Ramos (cell line): ENCODE measurements around the gene ZNF236.

Source experiments
- in situ Hi-C: fragments of 300-500 bp; cut with MboI; formaldehyde crosslinking; loops from one replicate; pipeline ENCODE4 v1.14.3; 2022; ENCODE audit warnings: low sequenced_read_pairs; ENCODE audit not compliant: unreplicated experiment

The ZNF236 gene

GRCh38 chr18:76996429-76996828, 174.1 kb downstream of the ZNF236 start:
- in situ Hi-C loops = no loop called here

- in situ Hi-C loops = no loop called here
Measured at GRCh38 chr18:76997951-76998808, 175.8 kb downstream of the ZNF236 start.

DNA sequence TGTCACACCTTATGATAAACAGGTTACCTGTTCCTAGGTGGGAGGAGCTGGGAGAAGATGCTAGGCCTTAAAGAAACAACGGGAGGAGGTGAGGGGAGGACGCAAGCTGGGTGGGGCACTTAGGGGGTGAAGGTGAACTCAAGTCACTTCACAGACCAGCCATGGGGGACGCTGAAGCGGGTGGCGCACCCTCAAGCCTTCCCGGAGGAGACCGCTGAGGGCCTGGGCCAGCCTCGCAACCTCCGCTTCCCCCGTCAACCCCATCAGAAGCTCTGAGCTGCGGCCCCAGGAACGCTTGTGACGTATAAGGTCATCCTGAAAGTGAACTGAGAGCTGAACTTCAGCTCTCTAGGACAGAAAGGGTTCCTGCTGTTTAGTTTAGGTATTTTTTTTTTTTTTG, 176.7 kb downstream of the ZNF236 start:
- in situ Hi-C loops = no loop called here

DNA sequence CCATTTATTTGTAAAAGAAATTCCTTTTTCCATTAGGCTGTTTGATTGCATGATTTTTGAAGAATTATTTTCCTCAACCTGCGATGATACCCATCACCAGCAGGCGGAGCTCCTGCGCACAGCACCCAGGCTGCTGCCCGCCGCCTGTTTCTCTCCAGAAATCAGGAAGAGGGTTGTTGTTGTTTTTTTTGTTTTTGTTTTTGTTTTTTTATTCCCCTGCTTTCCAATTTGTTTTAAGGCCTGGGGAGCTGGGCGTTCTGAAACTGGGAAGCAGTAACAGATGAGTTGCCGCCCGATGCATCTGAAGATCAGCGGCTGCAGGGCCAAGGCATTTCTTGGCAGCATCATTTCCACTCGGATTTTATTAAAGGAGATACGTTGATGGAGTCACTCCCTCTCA, 178.2 kb downstream of the ZNF236 start:
- in situ Hi-C loops = no loop called here

DNA sequence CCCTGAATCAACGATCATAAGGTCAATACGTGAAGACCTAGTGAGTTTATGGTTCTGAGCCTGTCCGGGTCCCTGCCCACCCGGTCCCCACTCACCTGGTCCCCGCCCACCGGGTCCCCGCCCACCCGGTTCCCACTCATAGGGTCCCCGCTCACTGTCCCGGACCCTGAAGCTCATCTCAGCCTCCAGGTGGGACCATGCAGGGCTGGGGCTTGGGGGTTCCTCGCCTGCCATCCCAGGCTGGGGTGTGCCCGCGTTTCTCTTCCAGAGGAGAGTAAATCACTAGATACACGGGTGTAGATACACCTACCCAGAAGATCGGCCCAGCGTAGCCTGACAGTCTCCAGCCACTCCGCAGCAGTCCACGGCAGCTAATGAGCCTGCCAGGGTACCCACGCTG, 178.7 kb downstream of the ZNF236 start:
- in situ Hi-C loops = no loop called here

DNA sequence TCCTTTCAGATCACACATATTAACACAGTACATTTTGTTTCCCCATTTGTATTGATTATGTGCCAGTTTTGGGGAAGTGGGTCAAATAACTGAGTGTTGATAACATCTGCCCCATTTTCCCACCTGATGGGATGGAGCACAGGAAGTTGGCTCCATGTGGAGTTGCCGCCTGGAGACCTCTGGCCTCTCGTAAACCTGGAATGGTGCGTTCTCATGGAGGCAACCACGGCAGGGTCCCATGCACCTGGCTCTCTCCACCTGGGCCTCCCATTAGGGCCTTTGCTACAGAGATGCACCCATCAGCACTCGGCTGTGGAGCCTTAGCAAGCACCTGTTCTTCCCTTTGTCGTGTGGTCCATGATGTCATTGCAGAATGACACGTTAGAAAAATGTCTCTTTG, 179.6 kb downstream of the ZNF236 start:
- in situ Hi-C loops = no loop called here

GRCh38 chr18:77002496-77002895, 180.1 kb downstream of the ZNF236 start:
- in situ Hi-C loops = no loop called here

- in situ Hi-C loops = no loop called here
Measured at GRCh38 chr18:77003316-77003715, 181.0 kb downstream of the ZNF236 start.

GRCh38 chr18:77004555-77005380, 182.4 kb downstream of the ZNF236 start:
- in situ Hi-C loops = no loop called here

- in situ Hi-C loops = no loop called here
Measured at GRCh38 chr18:77005651-77006195, 183.4 kb downstream of the ZNF236 start.

DNA sequence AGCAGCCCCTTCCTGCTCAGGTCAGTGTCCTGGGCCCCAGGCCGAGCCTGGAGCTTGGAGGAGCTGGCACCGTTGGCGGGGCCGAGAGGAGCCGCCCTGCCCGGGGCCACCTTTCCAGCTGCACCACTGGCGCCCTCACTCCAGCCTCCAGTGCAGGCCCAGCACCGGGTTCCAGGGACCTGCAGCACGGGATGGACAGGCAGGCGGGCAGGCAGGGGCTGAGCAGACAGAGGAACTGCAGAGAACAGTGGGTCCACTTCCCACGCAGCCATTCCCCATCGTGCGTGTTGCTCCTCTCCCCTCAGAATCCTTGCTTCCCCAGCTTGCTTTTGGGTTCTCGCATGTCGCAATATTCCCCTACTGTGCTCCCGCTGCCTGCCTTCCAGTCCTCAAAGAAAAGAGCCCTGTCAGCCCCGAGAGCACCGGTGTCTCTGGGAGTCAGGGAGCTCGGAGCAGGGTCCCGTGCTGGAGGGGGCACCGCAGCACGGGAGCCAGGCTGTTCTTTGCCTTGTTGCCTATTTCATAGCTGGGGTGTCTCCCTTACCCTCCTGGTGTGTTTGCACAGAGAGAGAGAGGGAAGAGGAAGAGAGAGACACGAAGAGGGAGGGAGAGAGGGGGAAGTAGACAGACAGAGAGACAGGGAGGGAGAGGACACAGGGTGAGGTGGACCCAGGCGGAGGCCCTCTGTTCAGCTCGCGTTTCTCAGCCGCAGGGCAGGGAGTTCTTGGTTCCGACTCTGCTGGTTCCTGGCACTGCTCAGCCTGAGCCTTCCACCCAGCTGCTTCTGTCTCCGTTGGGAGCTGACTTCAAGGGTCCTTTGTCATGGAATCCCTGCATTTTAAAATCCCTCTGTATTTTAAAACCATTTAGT, 184.2 kb downstream of the ZNF236 start:
- in situ Hi-C loops = no loop called here

GRCh38 chr18:77007251-77007650, 184.9 kb downstream of the ZNF236 start:
- in situ Hi-C loops = no loop called here

DNA sequence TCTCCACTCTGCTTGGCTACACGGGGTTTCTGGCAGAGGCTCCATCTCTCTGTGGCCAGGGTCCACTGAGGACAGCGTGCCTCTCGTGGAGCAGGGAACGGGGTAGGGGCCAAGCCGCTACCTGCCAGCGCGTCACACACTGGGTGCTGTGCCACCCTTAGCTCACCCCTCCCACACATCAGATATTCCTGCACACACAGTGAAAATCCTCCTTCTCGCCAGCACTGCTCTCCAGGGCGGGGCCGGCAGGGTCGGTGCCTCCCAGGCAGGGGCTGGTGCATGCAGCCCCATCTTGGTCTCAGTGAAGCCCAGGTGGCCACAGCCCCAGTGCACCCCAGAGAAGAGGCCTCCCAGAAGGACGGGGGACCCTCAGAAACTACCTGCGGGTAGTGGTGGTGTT, 185.6 kb downstream of the ZNF236 start:
- in situ Hi-C loops = no loop called here

- in situ Hi-C loops = no loop called here
Measured at GRCh38 chr18:77008576-77009315, 186.4 kb downstream of the ZNF236 start.

DNA sequence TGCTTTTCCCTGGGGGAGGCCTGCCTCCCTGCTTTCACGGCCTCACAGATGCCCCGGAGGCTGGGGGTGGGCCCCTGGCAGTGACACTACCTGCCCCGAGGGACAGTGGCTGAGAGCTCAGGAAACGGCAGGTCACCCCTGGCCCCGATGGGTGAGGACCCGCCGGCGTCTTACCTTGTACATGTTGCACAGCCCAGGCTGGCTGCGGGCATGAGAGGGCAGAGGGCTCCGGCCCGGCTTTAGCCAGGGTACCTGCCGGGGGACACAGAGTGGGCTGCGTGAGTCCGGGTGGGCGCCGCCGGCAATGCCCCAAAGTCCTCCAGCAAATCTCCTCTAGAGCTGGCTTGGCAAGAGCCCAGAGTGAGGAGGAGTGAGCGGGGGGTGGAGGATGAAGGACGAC, 187.3 kb downstream of the ZNF236 start:
- in situ Hi-C loops = no loop called here

DNA sequence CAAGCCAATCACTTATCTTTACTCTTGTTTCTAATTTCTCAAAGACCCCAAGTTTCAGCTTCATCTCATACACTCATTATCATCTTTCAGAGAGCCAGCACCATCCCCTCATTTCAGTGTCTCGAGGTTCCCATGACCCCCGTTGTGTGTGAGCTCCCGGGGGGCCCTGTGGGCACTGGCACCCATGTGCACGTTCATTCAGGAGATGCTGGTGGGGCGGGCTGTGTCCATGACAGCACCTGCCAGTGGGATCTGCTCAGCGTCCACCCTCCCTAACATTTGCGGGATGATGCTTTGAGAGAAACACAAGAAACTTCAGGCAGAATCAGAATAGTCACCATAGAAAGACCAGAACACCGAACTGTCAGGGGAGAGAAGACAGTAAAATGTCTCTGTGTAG, 189.8 kb downstream of the ZNF236 start:
- in situ Hi-C loops = no loop called here

- in situ Hi-C loops = no loop called here
Measured at GRCh38 chr18:77012806-77013541, 190.6 kb downstream of the ZNF236 start.

DNA sequence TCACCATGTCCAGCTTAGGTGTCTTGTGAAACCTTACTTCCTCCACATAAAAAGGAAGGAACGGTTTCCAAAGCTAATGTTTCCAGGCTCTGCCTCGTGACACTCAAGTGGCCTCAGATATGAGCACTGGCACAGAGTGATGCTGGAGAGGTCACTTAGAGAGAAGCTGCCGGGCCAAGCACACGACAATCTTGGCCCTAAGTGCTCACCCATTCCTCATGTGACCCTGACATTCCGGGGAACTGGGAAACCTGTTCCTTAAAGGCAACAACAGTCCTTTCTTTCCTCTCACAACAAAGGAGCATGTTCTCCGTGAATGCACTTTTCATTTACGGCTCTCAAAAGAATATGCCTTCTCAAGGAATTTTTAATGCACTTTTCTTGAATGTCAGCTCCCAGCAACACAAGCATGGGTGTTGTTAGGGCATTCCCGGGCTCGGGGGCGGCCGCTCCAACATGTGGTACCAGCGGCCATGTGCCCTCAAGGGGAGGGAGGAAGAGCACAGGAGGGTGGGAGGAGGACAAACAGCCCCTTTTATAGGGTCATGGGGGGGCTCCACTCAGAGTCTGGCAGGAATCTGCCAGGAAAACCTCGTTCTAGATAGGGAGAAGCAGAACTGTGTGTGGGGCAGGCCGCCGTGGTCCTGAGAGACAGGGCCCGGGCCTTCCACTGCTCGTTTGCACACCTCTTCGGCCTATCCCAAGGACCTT, 191.6 kb downstream of the ZNF236 start:
- in situ Hi-C loops = no loop called here
